H1 (cell line): ENCODE measurements around the gene ACSM2B. TPM values are rescaled to one million over a fixed set of nuclear protein-coding genes. Genes with fewer than 3 reads are reported as not detected.
"Not testable (repeated sequence)": the region's sequence is repeated elsewhere in the genome, so short reads cannot be mapped to it uniquely, and the experiment has no call there.

Source experiments
- CTCF ChIA-PET: fragments of 300-600 bp; sonication (Branson Sonifier 250); formaldehyde crosslinking; loops from one replicate; lab custom pipeline; 2021; ENCODE audit not compliant: partially characterized antibody; lab: Charles Lee
- POLR2A ChIA-PET: fragments of 300-600 bp; sonication (Branson Sonifier 250); formaldehyde crosslinking; loops from one replicate; lab custom pipeline; 2021; ENCODE audit warnings: inconsistent platforms; ENCODE audit not compliant: partially characterized antibody; lab: Charles Lee
- DNase-seq, 2 experiments: peaks; one replicate each; pipeline versions ENCODE4 v3.0.0 to v3.0.0-alpha.2; 2010 to 2022; ENCODE audit warnings: low spot score in 2 of 2, low read depth in 1 of 2, mixed read lengths in 1 of 2
- FAIRE-seq: peaks from 2 replicates; lab custom pipeline; 2011; peaks lifted over from hg19 to GRCh38; lab: Jason Lieb, UNC
- H2AFZ ChIP-seq: 2 replicates; pipeline ENCODE4 v1.8.1; 2012; ENCODE audit warnings: low read length, inconsistent platforms
- H2AK5ac ChIP-seq: 2 replicates; pipeline ENCODE4 v1.6.1; 2013; ENCODE audit warnings: low read depth, low read length
- H2BK120ac ChIP-seq: replicated peaks from 2 replicates; pipeline ENCODE3; 2013; ENCODE audit warnings: low read depth, low read length, inconsistent platforms
- H2BK12ac ChIP-seq: 2 replicates; pipeline ENCODE4 v1.6.1; 2013; ENCODE audit warnings: low read depth, low read length
- H2BK15ac ChIP-seq: 2 replicates; pipeline ENCODE4 v1.6.1; 2013; ENCODE audit warnings: low read length
- H2BK20ac ChIP-seq: 2 replicates; pipeline ENCODE4 v1.6.1; 2013; ENCODE audit warnings: low read length
- H2BK5ac ChIP-seq: 2 replicates; pipeline ENCODE4 v1.6.1; 2013; ENCODE audit warnings: low read depth, low read length
- H3K14ac ChIP-seq: 2 replicates; pipeline ENCODE4 v1.6.1; 2013; ENCODE audit warnings: inconsistent platforms; ENCODE audit not compliant: insufficient read length
- H3K18ac ChIP-seq: 2 replicates; pipeline ENCODE4 v1.6.1; 2013; ENCODE audit warnings: low read length; ENCODE audit errors: extremely low read depth
- H3K23ac ChIP-seq: 2 replicates; pipeline ENCODE4 v1.6.1; 2013; ENCODE audit warnings: inconsistent platforms; ENCODE audit not compliant: insufficient read length
- H3K23me2 ChIP-seq: 2 replicates; pipeline ENCODE4 v1.6.1; 2013; ENCODE audit warnings: low read depth, low read length
- H3K27ac ChIP-seq: 2 replicates; pipeline ENCODE4 v1.6.1; 2011; ENCODE audit warnings: low read depth, low read length, inconsistent platforms
- H3K27me3 ChIP-seq, 4 experiments: replicated peaks in 1 of 4; 1 replicate in 1 of 4; 2 replicates in 3 of 4; pipeline versions ENCODE4 v1.6.1 to v1.8.1; 2011 to 2013; ENCODE audit warnings: low read length in 3 of 4, mild to moderate bottlenecking in 3 of 4, inconsistent platforms in 2 of 4, mixed read lengths in 2 of 4, moderate library complexity in 1 of 4; ENCODE audit not compliant: control insufficient read depth in 3 of 4, insufficient read depth in 3 of 4; ENCODE audit errors: extremely low read depth in 1 of 4
- H3K36me3 ChIP-seq, 4 experiments: 2 replicates each; pipeline versions ENCODE4 v1.6.1 to v1.8.1; 2011 to 2013; ENCODE audit warnings: mild to moderate bottlenecking in 4 of 4, low read length in 3 of 4, moderate library complexity in 2 of 4, control low read depth in 1 of 4, inconsistent platforms in 1 of 4; ENCODE audit not compliant: insufficient read depth in 4 of 4, control insufficient read depth in 2 of 4
- H3K4ac ChIP-seq: replicated peaks from 2 replicates; pipeline ENCODE3; 2013; ENCODE audit warnings: low read length, low read depth, mixed read lengths, inconsistent platforms; ENCODE audit not compliant: insufficient read length
- H3K4me1 ChIP-seq, 4 experiments: replicated peaks in 1 of 4; 1 replicate in 1 of 4; 2 replicates in 3 of 4; pipeline versions ENCODE4 v1.6.1 to v1.8.1; 2011 to 2013; ENCODE audit warnings: low read length in 3 of 4, inconsistent platforms in 2 of 4, mixed read lengths in 1 of 4; ENCODE audit not compliant: insufficient read depth in 4 of 4, control insufficient read depth in 3 of 4
- H3K4me2 ChIP-seq, 2 experiments: 2 replicates each; pipeline versions ENCODE4 v1.6.1 to v1.8.1; 2011 to 2013; ENCODE audit warnings: low read depth in 2 of 2, low read length in 2 of 2, control low read depth in 1 of 2, inconsistent platforms in 1 of 2, mild to moderate bottlenecking in 1 of 2; ENCODE audit not compliant: insufficient read depth in 1 of 2
- H3K4me3 ChIP-seq, 4 experiments: fragments of 200-600, 300-600 bp in 1 of 4; sonication (generic), shearing (Covaris generic), sonication (Bioruptor Twin) in 1 of 4; 2 replicates each; pipeline versions ENCODE4 v1.5.1 to v1.8.1; 2011 to 2016; ENCODE audit warnings: low read length in 4 of 4, low read depth in 3 of 4, control low read depth in 2 of 4, inconsistent platforms in 2 of 4, mild to moderate bottlenecking in 2 of 4, mixed read lengths in 1 of 4, moderate library complexity in 1 of 4; ENCODE audit not compliant: insufficient read depth in 2 of 4; ENCODE audit errors: extremely low read depth in 1 of 4
- H3K56ac ChIP-seq: replicated peaks from 2 replicates; pipeline ENCODE3; 2013; ENCODE audit warnings: low read depth, mild to moderate bottlenecking, mixed read lengths, low read length, inconsistent platforms; ENCODE audit not compliant: insufficient read length
- H3K79me1 ChIP-seq: 2 replicates; pipeline ENCODE4 v1.6.1; 2013; ENCODE audit warnings: low read depth, low read length, control low read depth
- H3K79me2 ChIP-seq, 2 experiments: 2 replicates each; pipeline versions ENCODE4 v1.6.1 to v1.8.1; 2012 to 2013; ENCODE audit warnings: low read length in 2 of 2, mild to moderate bottlenecking in 2 of 2, inconsistent platforms in 1 of 2; ENCODE audit not compliant: insufficient read depth in 2 of 2, control insufficient read depth in 1 of 2
- H3K9ac ChIP-seq, 4 experiments: replicated peaks in 1 of 4; 1 replicate in 1 of 4; 2 replicates in 3 of 4; pipeline versions ENCODE4 v1.6.1 to v1.8.1; 2011 to 2013; ENCODE audit warnings: low read depth in 3 of 4, low read length in 3 of 4, control low read depth in 2 of 4, mild to moderate bottlenecking in 2 of 4, moderate library complexity in 2 of 4, inconsistent platforms in 1 of 4; ENCODE audit errors: extremely low read depth in 1 of 4
- H3K9me3 ChIP-seq, 2 experiments: 2 replicates each; pipeline versions ENCODE4 v1.6.1 to v1.8.1; 2012 to 2013; ENCODE audit warnings: mild to moderate bottlenecking in 2 of 2, moderate library complexity in 2 of 2, control low read depth in 1 of 2, inconsistent platforms in 1 of 2, low read depth in 1 of 2, low read length in 1 of 2, mixed read lengths in 1 of 2; ENCODE audit not compliant: insufficient read depth in 2 of 2
- H4K20me1 ChIP-seq, 2 experiments: replicated peaks in 1 of 2; 2 replicates each; pipeline versions ENCODE3 to v1.8.1; 2011 to 2013; ENCODE audit warnings: inconsistent platforms in 2 of 2, low read length in 2 of 2, mild to moderate bottlenecking in 1 of 2; ENCODE audit not compliant: insufficient read depth in 2 of 2, control insufficient read depth in 1 of 2
- H4K5ac ChIP-seq: 2 replicates; pipeline ENCODE4 v1.6.1; 2013; ENCODE audit warnings: low read length, low read depth, mixed read lengths, inconsistent platforms; ENCODE audit not compliant: insufficient read length
- H4K8ac ChIP-seq: 2 replicates; pipeline ENCODE4 v1.8.0; 2013; ENCODE audit warnings: mild to moderate bottlenecking, moderate library complexity, low read length, inconsistent platforms; ENCODE audit not compliant: insufficient read depth; ENCODE audit errors: extremely low read depth
- H4K91ac ChIP-seq: replicated peaks from 2 replicates; pipeline ENCODE3; 2013; ENCODE audit warnings: low read length, mixed read lengths, inconsistent platforms; ENCODE audit not compliant: insufficient read length
- WGBS, 2 experiments: shearing (Covaris generic) in 1 of 2; methylation state at CpG; one replicate each; pipeline versions ENCODE4 v1.1.6 to v1.1.7; 2013 to 2015; ENCODE audit warnings: low lambda C conversion rate in 2 of 2, mixed read lengths in 2 of 2, inconsistent platforms in 1 of 2, low coverage in 1 of 2, missing lambda C conversion rate in 1 of 2; ENCODE audit not compliant: insufficient replicate concordance in 2 of 2, insufficient coverage in 1 of 2, insufficient read length in 1 of 2; ENCODE audit errors: extremely low coverage in 1 of 2, missing lambda C conversion rate in 1 of 2; 5-methylcytosine and 5-hydroxymethylcytosine counted together
- polyA plus RNA-seq, 7 experiments: library from polyadenylated mRNA; depleted of rRNA in 3 of 7; stranded (reverse) in 5 of 7; unstranded in 2 of 7; fragments of >200 nt in 5 of 7; fragments of 200-250 nt in 2 of 7; gene quantifications; 1 replicate in 5 of 7; 2 replicates in 1 of 7; 4 replicates in 1 of 7; pipeline versions ENCODE4 v1.2.1 to v1.2.3, GENCODE V29; 2011 to 2013; ENCODE audit warnings: missing spikeins in 2 of 7, mixed read lengths in 2 of 7
- total RNA-seq: library from RNA; stranded (reverse); fragmentation: NEBNext Ultra II Directional; extraction: Animal tissue kit (Norgen Biotek cat#: 25700); gene quantifications from 2 replicates; pipeline ENCODE4 v1.2.1, GENCODE V29; 2021

Gene ACSM2B
- total and polyA plus RNA-seq, 2 of the 8 experiments (the other 6 are each of a cell fraction or from before 2014, with no cell fraction given) = not detected

- H4K8ac ChIP-seq, H3K79me1 ChIP-seq, H2BK15ac ChIP-seq, H4K20me1 ChIP-seq, H3K18ac ChIP-seq, H3K23ac ChIP-seq, H2AFZ ChIP-seq, H2BK120ac ChIP-seq, H2BK5ac ChIP-seq, H3K4me3 ChIP-seq, H4K5ac ChIP-seq, DNase-seq, H3K36me3 ChIP-seq, H3K9ac ChIP-seq, H4K91ac ChIP-seq, H3K79me2 ChIP-seq, CTCF ChIA-PET, H2BK20ac ChIP-seq, H2AK5ac ChIP-seq, FAIRE-seq, H3K4me1 ChIP-seq, H3K56ac ChIP-seq, H3K14ac ChIP-seq, H3K27me3 ChIP-seq, H2BK12ac ChIP-seq, H3K27ac ChIP-seq, H3K4ac ChIP-seq, H3K23me2 ChIP-seq, H3K4me2 ChIP-seq, H3K9me3 ChIP-seq, POLR2A ChIA-PET: not testable (repeated sequence)
- 75% methylated on average over 6 of the region's 6 CpGs; no CpG with 5 or more reads in 1 of the 2 experiments for whole genome bisulfite sequencing, 2 experiments
Observed at GRCh38 chr16:20589486-20589885, 13.3 kb upstream of the ACSM2B start.

- H3K27ac ChIP-seq, H3K56ac ChIP-seq, POLR2A ChIA-PET, H3K79me1 ChIP-seq, H2BK15ac ChIP-seq, H3K4me1 ChIP-seq, H3K4me3 ChIP-seq, H3K9ac ChIP-seq, H2BK120ac ChIP-seq, H3K14ac ChIP-seq, H3K18ac ChIP-seq, H4K5ac ChIP-seq, CTCF ChIA-PET, H2AFZ ChIP-seq, H3K4ac ChIP-seq, H3K23me2 ChIP-seq, H4K20me1 ChIP-seq, H3K23ac ChIP-seq, H2BK20ac ChIP-seq, H3K79me2 ChIP-seq, H2BK5ac ChIP-seq, H3K4me2 ChIP-seq, H4K91ac ChIP-seq, H3K27me3 ChIP-seq, DNase-seq, H2BK12ac ChIP-seq, H3K36me3 ChIP-seq, H4K8ac ChIP-seq, H2AK5ac ChIP-seq, FAIRE-seq, H3K9me3 ChIP-seq: not testable (repeated sequence)
- 95% methylated on average over 2 of the region's 2 CpGs; no CpG with 5 or more reads in 1 of the 2 experiments for WGBS, 2 experiments
Observed at GRCh38 chr16:20587645-20588074, 11.5 kb upstream of the ACSM2B start.
